Pulmonary artery endothelial cell (primary cell): ENCODE data around the gene CCDC192. TPM values are rescaled to one million over a fixed set of nuclear protein-coding genes. Genes with fewer than 3 reads are reported as not detected.
"Not testable (repeated sequence)": the region's sequence is repeated elsewhere in the genome, so short reads cannot be mapped to it uniquely, and the experiment has no call there.

Experiments
- DNase-seq: peaks from one replicate; pipeline ENCODE4 v3.0.0-alpha.2; 2011; ENCODE audit warnings: low read depth, low spot score
- total RNA-seq: library from RNA; depleted of rRNA; stranded (reverse); fragments of >200 nt; gene quantifications from 2 replicates; pipeline ENCODE4 v1.2.3, GENCODE V29; 2014

Gene CCDC192
- total RNA-seq, 1 donor from 2014 or later, result not detected

DNA sequence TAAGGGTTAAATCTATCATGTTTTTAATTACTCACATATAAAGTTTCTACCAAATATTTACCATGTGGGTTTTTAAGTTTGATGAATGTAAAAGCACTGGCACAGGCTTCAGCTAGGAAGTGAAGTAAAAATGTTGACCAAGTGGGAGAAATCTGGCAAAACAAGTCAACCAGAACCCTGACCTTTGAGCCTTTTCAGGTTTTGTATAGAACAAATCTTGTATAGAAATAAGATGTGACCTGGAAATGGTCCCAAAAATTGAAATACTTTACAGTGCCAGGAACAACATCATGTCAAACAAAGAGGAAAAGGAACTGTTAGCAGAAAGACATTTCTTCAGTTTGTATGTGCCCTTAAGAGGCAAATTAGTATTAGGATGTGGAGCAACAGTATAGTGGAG is 137.6 kb downstream of the CCDC192 start:
- DNase-seq, result no peak

DNA sequence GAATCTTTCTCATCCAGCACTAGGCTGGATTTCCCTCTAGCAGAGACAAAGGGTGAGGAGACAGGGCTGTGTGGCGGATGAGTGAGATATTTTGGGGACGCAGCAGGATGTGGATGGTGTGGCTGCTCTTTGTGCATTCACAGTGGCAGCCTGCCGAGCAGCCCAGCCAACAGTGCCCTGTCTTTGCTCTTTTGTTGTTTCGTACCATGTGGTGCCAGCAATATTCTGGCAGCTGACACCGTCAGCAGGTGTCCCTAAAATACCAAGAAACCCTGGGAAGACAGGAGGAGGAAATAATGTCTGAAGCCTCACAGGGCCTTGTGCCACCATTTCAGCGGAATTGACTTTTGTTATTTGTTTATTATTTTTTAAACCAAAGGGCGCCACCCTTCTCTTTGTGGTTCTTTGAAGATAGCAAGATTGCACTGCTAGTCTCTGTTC is 141.4 kb downstream of the CCDC192 start:
- DNase-seq, result no peak

DNA sequence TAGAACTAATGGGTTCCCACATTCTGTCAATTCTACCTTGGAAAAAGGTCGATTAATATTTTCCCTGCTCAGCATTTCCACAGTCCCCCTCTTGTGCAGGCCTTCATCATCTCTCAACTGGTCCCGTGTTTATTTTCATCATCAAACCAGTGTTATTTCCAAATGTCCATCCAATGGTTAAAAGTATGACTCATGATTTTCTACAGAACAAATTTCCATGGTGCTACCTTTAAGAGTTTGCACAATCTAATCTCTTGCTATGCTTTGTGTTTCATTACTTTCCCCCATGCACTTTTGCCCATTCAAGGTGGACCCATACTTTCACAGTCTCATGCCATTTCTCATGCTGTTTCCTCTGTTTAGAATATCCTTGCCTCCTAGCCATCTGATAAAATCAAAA is 143.7 kb downstream of the CCDC192 start:
- no peak for DNase-seq

DNA sequence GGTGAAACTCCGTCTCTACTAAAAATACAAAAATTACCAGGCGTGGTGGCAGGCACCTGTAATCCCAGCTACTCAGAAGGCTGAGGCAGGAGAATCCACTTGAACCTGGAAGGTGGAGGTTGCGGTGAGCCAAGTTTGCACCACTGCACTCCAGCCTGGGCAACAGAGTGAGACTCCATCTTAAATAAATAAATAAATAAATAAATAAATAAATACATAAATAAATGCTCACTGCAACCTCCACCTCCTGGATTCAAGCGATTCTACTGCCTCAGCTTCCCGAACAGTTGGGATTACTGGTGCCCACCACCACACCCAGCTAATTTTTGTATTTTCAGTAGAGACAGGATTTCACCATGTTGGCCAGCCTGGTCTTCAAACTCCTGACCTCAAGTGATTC is 144.4 kb downstream of the CCDC192 start:
- DNase-seq, result not testable (repeated sequence)

DNA sequence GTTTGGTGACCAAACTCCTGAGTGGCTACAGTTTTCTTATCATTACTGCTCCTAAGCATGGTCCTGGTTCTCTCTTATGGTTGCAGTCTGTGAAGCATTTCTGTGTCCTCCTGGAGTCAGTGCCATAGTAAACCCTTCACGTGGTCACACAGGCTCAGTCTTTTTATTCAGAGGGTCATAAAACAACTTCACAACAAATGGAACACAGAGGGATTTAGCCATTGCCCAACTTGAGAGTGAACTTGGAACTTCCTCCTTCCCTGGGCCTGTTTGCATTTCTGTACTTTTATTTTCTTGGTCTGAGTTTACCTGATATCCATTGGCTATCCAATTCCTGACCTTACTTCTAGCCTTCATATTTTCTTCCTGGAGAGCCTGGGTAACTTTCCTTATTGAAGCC is 144.9 kb downstream of the CCDC192 start:
- DNase-seq, result no peak

DNA sequence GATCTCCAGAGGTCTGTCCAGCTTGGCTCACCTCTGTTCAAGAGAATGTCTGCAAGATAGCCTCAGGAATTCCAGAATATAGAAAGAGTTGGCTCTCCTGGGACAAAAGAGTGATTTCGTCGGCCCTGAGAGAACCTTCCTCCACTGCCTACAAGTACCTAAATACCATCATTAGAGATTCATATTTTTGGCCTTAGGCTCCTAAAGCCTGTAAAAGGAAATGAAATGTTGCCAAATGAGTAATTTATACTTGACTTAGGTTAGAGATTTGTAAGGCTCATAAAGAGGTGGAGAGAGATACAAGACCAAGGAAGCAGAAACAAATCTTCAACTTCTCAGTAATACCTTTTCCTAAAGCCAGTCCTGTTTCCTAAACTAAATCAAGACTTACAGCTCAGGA is 146.2 kb downstream of the CCDC192 start:
- DNase-seq, result no peak

DNA sequence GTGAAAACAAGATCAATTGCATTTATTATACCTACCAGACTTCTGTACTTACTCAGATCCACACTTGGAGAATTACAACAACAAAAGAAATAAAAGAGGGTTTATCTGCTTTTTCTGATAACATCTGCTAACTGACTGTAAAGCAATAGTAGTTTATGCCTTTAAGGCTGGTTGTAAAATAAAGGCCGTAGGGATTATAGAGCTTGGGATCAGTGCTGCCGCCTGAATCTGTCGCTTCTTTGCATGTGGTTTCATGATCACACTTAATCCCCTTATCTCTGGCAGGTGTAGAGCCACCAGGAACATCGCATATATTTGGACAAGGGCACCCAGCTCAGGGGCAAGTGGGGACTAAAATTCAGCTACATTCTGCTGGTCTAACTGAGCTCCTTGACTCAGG is 146.7 kb downstream of the CCDC192 start:
- DNase-seq, result no peak

DNA sequence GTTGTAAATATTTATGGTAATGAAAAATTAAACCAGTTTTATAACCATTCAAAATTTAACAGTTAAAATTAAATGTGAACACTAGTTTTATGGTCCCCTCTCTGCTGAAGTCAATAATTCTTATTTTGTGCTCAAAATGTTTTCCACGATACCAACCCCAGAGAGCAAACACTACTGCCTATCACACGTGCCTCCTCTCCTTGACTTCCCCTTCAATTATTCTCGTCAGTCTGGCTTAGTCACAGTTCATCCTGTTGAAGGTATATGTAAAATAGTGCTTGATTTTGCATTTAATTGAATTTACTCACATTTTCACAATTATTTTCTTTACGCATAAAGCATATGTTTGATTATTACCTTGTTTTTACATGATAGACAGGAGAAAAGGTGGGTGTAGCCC is 148.8 kb downstream of the CCDC192 start:
- no peak for DNase-seq

DNA sequence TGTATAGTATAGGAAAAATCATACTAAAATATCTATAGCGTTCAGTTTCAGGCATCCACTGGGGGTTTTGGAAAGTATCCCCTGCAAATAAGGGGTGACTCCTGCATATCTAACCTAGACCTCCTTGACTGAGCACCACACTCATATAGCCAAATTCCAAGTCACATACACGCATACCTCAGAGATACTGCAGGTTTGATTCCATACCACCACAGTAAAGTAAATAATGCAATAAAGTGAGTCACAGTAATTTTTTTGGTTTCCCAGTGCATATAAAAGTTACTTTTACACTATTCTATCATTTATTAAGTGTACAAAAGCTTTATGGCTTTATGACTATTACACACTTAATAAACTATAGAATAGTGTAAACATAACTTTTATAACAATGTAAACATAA is 151.3 kb downstream of the CCDC192 start:
- DNase-seq, result no peak

DNA sequence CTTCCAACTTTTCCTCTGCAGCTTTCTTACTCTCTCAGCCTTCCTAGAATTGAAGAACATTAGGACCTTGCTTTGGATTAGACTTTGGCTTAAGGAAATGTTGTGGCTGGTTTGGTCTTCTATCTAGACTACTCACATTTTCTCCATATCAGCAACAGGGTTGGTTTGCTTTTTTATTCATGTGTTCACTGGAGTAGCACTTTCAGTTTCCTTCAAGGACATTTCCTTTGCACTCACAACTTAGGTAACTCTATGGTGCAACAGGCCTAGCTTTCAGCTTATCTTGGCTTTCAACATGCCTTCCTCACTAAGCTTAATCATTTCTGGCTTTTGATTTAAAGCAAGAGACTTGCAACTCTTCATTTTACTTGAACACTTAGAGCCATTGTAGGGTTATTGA is 153.1 kb downstream of the CCDC192 start:
- no peak for DNase-seq

DNA sequence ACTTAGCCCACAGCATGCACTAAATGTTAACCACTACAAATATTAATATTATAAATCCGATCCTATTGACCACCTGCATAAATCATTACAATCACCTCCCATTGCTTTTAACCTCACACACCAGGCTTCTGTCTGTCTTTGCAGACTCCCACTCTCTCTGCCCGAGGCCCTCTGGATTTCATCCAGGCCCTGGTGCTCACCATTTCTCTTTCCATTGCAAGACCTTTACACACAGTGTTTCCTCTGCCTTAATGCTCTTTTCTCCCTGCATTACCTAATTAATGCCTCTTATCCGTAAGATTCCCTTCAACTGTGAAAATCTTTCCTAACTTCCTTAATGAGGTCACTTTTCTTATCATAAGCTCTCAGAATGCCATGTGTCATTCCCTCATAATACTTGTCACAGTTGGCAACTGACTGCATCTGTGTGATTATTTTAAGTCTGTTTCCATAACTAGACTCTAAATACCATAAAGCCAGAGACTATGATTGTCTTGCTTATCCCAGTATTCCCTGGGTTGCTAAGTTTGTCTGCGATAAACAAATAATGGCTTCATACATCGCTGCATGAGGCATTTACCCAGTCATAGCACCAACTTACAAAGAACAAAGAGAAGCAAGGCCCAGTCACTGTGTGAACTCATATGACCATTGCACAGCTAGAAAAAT is 155.1 kb downstream of the CCDC192 start:
- DNase-seq, result peak; percentile 84

DNA sequence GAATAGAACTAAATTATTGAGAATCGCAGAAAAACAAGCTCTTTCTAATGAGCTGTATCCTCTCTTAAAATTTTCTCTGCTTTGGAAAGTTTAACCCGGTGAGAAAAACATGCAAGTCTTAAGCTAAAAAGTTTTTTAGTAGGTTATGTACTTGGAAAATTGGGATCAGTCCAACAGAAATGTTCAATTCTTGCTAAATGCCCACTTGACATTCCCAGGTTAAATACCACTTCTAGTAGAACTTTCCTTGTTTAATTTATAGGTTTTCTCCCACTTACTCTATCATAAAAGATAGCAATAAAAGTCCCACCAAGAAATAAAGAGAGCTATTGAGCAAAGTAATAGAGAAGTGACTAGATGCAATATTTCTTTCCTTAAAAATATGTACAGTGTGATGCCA is 157.1 kb downstream of the CCDC192 start:
- DNase-seq, result no peak

DNA sequence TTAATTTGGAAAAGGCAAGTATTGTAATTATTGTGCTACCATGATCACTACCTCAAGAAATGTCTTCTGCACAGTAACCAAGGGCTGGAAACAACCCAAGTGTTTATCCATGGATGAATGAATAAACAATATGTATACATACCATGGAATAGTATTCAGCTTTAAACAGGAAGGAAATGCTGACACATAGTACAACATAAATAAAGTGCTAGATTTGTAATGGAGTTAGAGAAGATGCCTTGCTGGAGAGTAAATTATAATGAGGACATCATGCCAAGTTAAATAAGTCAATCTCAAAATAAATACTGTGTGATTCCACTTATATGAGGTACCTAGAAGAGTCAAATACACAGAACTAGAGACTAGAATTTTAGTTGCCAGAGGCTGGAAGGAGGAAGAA is 160.0 kb downstream of the CCDC192 start:
- DNase-seq, result no peak

DNA sequence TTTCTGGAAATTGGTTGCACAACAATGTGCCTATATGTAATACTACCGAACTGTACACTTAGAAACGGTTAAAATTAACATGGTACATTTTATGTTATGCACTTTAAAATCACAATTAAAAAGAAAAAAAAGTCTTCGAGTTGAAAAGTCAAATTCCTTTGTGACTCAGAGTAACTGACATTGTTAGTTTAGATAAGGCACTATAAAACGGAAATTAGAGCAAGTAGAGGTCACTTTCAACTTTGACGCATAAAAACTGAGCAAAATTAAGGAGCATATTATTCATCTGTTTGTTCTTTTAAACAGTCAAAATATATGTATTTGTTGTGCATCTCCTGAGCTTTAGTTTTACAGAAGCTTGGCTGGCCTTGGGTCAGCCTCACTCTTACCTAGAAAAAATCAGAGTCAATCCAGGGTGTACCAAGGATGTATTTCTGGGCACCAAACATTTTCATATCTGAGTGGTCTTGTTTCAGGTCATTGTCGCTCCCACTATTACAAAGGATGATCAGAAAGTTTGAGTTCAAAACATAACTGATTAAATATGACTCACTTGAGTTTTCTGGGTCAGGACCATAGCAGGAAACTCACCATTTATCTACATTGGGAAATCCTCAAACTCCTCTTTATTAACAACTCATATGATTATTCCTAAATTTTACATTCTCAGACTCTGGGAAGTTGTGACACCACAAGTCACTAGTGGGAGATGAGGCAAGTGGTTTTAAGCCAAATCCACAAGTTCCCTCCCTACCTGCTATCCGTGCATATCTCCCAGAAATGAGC is 160.6 kb downstream of the CCDC192 start:
- DNase-seq, result no peak

DNA sequence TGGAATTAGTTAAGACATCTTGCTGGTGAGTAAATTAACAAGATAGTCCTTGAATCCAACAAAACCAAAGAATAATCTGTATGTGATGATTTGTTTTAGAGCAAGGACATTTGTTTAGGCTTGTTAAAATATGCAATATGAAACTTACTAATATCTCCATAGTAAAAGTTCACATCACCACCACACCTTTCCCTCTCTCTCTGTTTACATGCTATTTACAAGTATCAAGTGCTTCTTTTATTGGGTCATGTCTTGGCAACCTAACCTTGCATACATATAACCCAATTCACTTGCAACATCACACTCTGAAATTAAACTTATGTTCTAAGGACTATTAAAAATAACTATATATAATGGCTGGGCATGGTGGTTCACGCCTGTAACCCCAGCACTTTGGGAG is 161.3 kb downstream of the CCDC192 start:
- DNase-seq, result no peak

DNA sequence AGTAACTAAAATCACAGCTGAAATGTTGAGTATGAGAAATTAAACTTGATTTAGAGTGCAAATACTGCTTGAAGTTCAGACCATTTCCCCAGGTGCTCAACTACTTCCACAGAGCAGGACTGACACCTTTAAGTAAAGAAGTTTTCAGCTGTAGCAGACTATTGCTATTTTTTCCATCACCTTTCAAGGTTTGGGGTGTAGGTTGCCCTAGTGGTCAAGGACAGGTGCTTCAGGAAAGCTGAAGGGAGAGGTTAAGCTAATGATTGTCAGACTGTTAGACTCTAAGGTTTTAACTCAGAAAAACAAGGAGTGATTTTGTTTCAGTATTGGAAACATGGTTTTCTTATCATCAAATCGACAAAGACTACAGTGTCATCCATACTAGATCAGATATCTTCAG is 162.1 kb downstream of the CCDC192 start:
- DNase-seq, result no peak

DNA sequence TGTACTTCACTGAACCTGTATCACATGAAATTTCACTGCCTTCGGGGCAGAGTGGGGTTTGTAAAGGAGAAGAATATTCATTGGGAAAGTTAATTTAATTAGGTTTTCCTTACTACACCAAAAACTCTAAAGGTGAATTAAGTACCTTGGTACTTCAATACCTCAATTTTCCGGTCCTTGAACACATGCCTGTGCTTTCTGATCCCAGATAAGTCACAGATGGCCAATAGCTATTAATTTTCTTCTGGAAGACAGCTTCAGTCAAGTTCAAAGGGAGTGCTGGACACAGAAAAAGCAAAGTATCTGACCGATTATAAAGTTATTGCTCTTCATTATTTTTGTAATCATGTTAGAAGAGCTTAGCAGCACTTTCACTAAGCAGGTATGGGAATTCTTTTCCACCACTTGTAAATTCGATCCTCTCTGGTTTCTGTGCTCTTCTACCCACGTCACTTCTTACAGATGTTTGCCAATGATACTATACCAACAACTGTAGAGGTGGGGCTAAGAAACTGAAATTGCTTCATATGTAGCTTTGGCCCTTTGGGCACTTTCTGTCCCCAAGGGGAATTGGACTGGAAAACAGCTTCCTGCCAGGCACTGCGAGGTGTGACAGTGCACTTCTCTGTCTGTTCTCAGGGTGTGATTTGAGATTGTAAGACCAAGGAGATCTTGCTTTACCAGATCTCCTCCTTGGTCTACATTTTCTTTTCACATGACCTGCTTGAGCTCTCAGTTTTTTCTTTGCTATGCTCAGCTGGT is 164.0 kb downstream of the CCDC192 start:
- DNase-seq, result no peak

DNA sequence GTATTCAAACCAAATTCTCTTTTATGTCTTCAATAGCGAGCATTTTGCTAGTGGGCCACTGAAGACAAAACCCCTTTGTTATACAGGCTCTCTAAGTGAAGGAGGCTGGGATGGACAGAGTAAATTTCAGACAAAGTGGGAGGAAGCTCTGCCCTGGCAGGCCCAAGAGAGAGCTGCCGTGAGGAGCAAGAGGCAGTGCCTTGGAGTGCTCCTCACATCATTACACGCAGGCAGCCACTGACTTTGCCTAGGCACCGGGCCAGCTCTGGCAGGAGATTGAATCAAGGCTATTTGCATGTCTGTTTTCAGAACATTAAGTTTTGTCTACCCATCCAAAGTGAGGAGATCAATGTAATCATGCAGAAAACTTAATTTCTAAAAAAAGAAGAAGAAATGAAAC is 167.7 kb downstream of the CCDC192 start:
- DNase-seq, result no peak

DNA sequence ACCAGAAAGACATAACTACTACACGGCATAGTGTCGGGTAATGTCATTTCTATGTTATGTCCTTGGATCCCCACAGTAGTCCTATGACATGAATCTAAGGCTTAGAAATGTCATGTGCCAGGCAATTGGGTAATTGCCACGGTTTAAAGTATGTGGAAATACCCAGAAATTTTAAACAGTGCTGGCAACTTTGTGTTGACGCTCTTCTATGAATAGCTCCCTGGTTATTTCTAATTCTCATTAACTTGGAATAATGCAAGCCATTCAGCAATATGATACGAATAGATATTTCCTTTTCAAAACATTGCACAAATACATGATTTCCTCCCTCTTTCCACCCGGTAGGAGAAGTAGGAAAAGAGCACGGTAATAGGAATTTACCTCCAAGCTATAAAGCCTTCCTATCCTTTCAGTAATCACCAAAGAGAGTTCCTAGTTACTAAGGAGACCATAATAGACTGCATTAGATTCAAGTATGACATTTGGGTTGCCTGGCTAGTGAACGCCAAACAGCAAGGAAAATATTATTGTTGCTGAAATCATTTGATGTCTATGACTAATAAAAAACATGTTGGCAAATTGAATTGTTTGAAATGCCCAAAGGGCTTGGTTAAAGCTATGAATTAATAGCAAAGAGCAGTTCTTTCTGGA is 168.4 kb downstream of the CCDC192 start:
- peak; percentile 91 for DNase-seq

DNA sequence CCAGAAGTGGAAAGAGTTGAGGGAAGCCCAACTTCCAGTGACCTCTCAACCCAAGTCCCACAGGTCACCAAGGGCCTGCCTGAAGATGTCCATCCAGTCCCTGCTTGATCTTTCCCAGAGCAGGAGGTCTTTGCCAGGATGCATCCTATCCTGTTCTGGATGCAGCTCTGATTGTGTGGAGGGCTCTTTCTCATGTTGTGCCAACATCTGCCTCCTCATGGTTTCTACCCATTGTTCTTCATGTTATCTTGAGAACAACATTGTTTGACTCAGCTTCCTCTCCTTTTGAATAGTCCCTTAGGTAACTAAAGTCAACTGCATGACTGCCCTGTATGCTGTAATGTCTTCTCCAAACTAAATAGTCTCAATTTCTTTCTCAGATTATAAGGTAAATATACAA is 169.3 kb downstream of the CCDC192 start:
- peak; percentile 97 for DNase-seq

DNA sequence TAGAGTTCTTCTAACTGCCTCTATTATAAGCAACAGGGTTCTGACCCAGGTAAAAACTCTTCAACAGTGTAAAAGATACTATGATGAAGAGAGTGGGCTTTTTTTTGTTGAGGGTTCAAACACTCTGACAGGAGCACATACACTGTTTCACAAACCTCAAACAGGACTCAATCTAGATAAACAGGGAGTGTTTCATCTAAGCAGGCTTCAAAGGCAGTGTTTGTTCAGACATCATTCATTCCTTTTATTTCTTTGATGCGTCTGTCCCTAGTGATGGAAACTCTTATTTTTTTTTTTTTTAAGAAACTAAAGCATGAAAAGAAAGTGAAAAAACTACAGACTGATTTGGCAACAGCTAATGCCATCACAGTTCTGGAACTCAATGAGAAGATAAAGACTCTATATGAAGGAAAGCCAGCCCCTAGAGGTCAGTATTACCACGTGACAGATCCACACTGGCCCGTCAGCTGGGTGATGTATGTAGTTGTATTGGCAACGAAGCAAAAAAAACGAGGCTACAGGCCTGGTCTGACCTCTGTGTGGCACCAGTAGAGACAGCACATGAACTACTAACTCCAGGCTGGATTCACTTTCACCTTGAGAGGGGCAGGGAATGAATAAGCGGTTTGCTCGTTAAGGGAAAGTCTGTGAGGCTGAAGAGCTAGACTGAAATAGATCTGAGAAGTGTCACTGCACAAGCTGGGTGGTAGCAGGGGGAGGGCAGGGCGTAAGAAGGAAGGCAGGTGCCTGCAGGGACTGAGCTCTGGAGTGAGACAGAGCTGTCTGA is 172.2 kb downstream of the CCDC192 start:
- no peak for DNase-seq
